HEK293 (cell line): ENCODE results near the gene ZDHHC1.
A peak's percentile ranks its signal among the peaks of the same experiment; 100 is the strongest.

Source experiments
- EGR2 ChIP-seq: fragments of 450-650 bp; formaldehyde crosslinking; IDR thresholded peaks from 2 replicates; pipeline ENCODE4 v1.5.1; 2016; ENCODE audit warnings: low read depth, missing biosample characterization, missing genetic modification characterization
- GLIS1 ChIP-seq: fragments of 450-650 bp; formaldehyde crosslinking; IDR thresholded peaks from 2 replicates; pipeline ENCODE4 v1.5.1; 2016; ENCODE audit warnings: missing biosample characterization, missing genetic modification characterization
- IKZF3 ChIP-seq: fragments of 450-650 bp; IDR thresholded peaks from 2 replicates; pipeline ENCODE4 v1.5.0; 2018; ENCODE audit warnings: missing biosample characterization, mild to moderate bottlenecking, missing genetic modification characterization, moderate library complexity
- KLF8 ChIP-seq: fragments of 450-650 bp; formaldehyde crosslinking; IDR thresholded peaks from 2 replicates; pipeline ENCODE4 v1.5.1; 2016; ENCODE audit warnings: missing biosample characterization, missing genetic modification characterization
- YY2 ChIP-seq: fragments of 450-650 bp; formaldehyde crosslinking; IDR thresholded peaks from 2 replicates; pipeline ENCODE4 v1.5.1; 2016; ENCODE audit warnings: missing biosample characterization, missing genetic modification characterization
- ZBTB17 ChIP-seq: fragments of 450-650 bp; formaldehyde crosslinking; IDR thresholded peaks from 2 replicates; pipeline ENCODE4 v1.5.1; 2016; ENCODE audit warnings: missing biosample characterization, missing genetic modification characterization
- ZBTB8A ChIP-seq: fragments of 450-650 bp; formaldehyde crosslinking; IDR thresholded peaks from 2 replicates; pipeline ENCODE4 v1.5.1; 2016; ENCODE audit warnings: missing biosample characterization, missing genetic modification characterization
- ZEB2 ChIP-seq: fragments of 450-650 bp; formaldehyde crosslinking; IDR thresholded peaks from 2 replicates; pipeline ENCODE4 v1.5.1; 2016; ENCODE audit warnings: missing biosample characterization, missing genetic modification characterization
- ZFHX2 ChIP-seq: fragments of 450-650 bp; formaldehyde crosslinking; conservative IDR thresholded peaks from 2 replicates; pipeline ENCODE4 v1.5.1; 2016; ENCODE audit warnings: missing biosample characterization, missing genetic modification characterization
- ZNF174 ChIP-seq: fragments of 450-650 bp; formaldehyde crosslinking; IDR thresholded peaks from 2 replicates; pipeline ENCODE4 v1.5.0; 2017; ENCODE audit warnings: missing biosample characterization, mild to moderate bottlenecking, missing genetic modification characterization
- ZNF596 ChIP-seq: fragments of 450-650 bp; IDR thresholded peaks from 2 replicates; pipeline ENCODE4 v1.5.0; 2018; ENCODE audit warnings: missing biosample characterization, mild to moderate bottlenecking, missing genetic modification characterization, moderate library complexity
- ZXDB ChIP-seq: fragments of 450-650 bp; formaldehyde crosslinking; IDR thresholded peaks from 2 replicates; pipeline ENCODE4 v1.5.1; 2016; ENCODE audit warnings: missing biosample characterization, missing genetic modification characterization
- TF ChIP-seq, protein P1 (sequence below): fragments of 450-650 bp; formaldehyde crosslinking; IDR thresholded peaks from 2 replicates; pipeline ENCODE4 v1.5.1; 2017; ENCODE audit warnings: missing biosample characterization, missing genetic modification characterization
- TF ChIP-seq, protein P2 (sequence below): fragments of 450-650 bp; formaldehyde crosslinking; IDR thresholded peaks from 2 replicates; pipeline ENCODE4 v1.5.1; 2017; ENCODE audit warnings: missing biosample characterization, missing genetic modification characterization
- TF ChIP-seq, protein P3 (sequence below): fragments of 450-650 bp; formaldehyde crosslinking; IDR thresholded peaks from 2 replicates; pipeline ENCODE4 v1.5.1; 2016; ENCODE audit warnings: missing biosample characterization, missing genetic modification characterization
- TF ChIP-seq, protein P4 (sequence below): fragments of 450-650 bp; formaldehyde crosslinking; optimal IDR thresholded peaks from 2 replicates; pipeline ENCODE3; 2016; ENCODE audit warnings: missing biosample characterization, mild to moderate bottlenecking, missing genetic modification characterization
- TF ChIP-seq, protein P5 (sequence below): fragments of 450-650 bp; formaldehyde crosslinking; IDR thresholded peaks from 2 replicates; pipeline ENCODE4 v1.5.1; 2016; ENCODE audit warnings: missing biosample characterization, missing genetic modification characterization
- TF ChIP-seq, protein P6 (sequence below): fragments of 450-650 bp; formaldehyde crosslinking; IDR thresholded peaks from 2 replicates; pipeline ENCODE4 v1.5.1; 2016; ENCODE audit warnings: missing biosample characterization, missing genetic modification characterization

ZDHHC1 gene

DNA sequence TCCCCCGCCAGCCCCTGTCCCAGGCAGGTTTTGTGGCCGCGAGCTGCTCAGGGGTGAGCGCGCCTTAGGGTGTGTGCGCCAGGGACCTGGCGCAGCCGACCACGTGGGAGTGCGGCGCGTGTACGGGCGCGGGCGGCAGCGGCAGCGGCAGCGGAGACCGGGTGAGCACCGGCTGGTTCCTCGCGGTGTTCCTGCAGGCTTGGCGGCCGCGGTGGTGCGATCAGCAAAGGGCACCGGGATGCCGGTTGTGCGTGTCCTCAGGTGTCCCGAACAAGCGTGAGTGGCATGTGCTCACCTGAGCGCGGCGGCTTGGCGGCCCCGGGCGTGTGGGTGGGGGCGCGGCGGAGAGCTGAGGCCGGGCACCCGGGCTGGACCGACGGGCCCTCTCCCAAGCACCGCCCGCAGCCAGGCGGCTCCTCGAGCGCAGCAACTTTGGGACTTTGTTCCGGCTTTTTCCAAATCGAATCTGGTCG lies 14.3 kb upstream of the ZDHHC1 start (continued):
- TF ChIP-seq, protein P1, sequence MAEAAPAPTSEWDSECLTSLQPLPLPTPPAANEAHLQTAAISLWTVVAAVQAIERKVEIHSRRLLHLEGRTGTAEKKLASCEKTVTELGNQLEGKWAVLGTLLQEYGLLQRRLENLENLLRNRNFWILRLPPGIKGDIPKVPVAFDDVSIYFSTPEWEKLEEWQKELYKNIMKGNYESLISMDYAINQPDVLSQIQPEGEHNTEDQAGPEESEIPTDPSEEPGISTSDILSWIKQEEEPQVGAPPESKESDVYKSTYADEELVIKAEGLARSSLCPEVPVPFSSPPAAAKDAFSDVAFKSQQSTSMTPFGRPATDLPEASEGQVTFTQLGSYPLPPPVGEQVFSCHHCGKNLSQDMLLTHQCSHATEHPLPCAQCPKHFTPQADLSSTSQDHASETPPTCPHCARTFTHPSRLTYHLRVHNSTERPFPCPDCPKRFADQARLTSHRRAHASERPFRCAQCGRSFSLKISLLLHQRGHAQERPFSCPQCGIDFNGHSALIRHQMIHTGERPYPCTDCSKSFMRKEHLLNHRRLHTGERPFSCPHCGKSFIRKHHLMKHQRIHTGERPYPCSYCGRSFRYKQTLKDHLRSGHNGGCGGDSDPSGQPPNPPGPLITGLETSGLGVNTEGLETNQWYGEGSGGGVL (tag by site-specific recombination), result peak; percentile 40; the same call in 1 of the 2 replicates
- TF ChIP-seq EGR2 (peak; percentile 75), YY2 (tag by site-specific recombination) (no peak), ZNF174 (tag by site-specific recombination) (no peak), ZXDB (tag by site-specific recombination) (0 out of 2 replicates have a peak, but pooled peaks have one; percentile 45), ZEB2 (tag by site-specific recombination) (0 out of 2 replicates have a peak, but pooled peaks have one; percentile 49), IKZF3 (tag by site-specific recombination) (no peak), ZBTB8A (tag by site-specific recombination) (peak; percentile 57), KLF8 (tag by site-specific recombination) (peak; percentile 61; the same call in 1 of the 2 replicates), GLIS1 (tag by site-specific recombination) (peak; percentile 15; the same call in 1 of the 2 replicates), ZBTB17 (tag by site-specific recombination) (0 out of 2 replicates have a peak, but pooled peaks have one; percentile 18), ZFHX2 (tag by site-specific recombination) (peak; percentile 89), ZNF596 (tag by site-specific recombination) (no peak)
- TF ChIP-seq, protein P2, sequence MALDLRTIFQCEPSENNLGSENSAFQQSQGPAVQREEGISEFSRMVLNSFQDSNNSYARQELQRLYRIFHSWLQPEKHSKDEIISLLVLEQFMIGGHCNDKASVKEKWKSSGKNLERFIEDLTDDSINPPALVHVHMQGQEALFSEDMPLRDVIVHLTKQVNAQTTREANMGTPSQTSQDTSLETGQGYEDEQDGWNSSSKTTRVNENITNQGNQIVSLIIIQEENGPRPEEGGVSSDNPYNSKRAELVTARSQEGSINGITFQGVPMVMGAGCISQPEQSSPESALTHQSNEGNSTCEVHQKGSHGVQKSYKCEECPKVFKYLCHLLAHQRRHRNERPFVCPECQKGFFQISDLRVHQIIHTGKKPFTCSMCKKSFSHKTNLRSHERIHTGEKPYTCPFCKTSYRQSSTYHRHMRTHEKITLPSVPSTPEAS (tag by site-specific recombination), result no peak
- TF ChIP-seq, protein P3, sequence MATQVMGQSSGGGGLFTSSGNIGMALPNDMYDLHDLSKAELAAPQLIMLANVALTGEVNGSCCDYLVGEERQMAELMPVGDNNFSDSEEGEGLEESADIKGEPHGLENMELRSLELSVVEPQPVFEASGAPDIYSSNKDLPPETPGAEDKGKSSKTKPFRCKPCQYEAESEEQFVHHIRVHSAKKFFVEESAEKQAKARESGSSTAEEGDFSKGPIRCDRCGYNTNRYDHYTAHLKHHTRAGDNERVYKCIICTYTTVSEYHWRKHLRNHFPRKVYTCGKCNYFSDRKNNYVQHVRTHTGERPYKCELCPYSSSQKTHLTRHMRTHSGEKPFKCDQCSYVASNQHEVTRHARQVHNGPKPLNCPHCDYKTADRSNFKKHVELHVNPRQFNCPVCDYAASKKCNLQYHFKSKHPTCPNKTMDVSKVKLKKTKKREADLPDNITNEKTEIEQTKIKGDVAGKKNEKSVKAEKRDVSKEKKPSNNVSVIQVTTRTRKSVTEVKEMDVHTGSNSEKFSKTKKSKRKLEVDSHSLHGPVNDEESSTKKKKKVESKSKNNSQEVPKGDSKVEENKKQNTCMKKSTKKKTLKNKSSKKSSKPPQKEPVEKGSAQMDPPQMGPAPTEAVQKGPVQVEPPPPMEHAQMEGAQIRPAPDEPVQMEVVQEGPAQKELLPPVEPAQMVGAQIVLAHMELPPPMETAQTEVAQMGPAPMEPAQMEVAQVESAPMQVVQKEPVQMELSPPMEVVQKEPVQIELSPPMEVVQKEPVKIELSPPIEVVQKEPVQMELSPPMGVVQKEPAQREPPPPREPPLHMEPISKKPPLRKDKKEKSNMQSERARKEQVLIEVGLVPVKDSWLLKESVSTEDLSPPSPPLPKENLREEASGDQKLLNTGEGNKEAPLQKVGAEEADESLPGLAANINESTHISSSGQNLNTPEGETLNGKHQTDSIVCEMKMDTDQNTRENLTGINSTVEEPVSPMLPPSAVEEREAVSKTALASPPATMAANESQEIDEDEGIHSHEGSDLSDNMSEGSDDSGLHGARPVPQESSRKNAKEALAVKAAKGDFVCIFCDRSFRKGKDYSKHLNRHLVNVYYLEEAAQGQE (tag by site-specific recombination), result no peak
- TF ChIP-seq, protein P4, sequence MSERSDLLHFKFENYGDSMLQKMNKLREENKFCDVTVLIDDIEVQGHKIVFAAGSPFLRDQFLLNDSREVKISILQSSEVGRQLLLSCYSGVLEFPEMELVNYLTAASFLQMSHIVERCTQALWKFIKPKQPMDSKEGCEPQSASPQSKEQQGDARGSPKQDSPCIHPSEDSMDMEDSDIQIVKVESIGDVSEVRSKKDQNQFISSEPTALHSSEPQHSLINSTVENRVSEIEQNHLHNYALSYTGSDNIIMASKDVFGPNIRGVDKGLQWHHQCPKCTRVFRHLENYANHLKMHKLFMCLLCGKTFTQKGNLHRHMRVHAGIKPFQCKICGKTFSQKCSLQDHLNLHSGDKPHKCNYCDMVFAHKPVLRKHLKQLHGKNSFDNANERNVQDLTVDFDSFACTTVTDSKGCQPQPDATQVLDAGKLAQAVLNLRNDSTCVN (tag by site-specific recombination), result peak; percentile 92
- TF ChIP-seq, protein P5, sequence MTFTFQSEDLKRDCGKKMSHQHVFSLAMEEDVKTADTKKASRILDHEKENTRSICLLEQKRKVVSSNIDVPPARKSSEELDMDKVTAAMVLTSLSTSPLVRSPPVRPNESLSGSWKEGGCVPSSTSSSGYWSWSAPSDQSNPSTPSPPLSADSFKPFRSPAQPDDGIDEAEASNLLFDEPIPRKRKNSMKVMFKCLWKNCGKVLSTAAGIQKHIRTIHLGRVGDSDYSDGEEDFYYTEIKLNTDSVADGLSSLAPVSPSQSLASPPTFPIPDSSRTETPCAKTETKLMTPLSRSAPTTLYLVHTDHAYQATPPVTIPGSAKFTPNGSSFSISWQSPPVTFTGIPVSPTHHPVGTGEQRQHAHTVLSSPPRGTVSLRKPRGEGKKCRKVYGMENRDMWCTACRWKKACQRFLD (tag by site-specific recombination), result 0 out of 2 replicates have a peak, but pooled peaks have one; percentile 9
- TF ChIP-seq, protein P6, sequence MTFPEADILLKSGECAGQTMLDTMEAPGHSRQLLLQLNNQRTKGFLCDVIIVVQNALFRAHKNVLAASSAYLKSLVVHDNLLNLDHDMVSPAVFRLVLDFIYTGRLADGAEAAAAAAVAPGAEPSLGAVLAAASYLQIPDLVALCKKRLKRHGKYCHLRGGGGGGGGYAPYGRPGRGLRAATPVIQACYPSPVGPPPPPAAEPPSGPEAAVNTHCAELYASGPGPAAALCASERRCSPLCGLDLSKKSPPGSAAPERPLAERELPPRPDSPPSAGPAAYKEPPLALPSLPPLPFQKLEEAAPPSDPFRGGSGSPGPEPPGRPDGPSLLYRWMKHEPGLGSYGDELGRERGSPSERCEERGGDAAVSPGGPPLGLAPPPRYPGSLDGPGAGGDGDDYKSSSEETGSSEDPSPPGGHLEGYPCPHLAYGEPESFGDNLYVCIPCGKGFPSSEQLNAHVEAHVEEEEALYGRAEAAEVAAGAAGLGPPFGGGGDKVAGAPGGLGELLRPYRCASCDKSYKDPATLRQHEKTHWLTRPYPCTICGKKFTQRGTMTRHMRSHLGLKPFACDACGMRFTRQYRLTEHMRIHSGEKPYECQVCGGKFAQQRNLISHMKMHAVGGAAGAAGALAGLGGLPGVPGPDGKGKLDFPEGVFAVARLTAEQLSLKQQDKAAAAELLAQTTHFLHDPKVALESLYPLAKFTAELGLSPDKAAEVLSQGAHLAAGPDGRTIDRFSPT, result 0 out of 2 replicates have a peak, but pooled peaks have one; percentile 11
